Measurements from ENCODE around the gene CRPPA.
"Not testable (repeated sequence)": the region's sequence is repeated elsewhere in the genome, so short reads cannot be mapped to it uniquely, and the experiment has no call there.

Gene CRPPA

DNA sequence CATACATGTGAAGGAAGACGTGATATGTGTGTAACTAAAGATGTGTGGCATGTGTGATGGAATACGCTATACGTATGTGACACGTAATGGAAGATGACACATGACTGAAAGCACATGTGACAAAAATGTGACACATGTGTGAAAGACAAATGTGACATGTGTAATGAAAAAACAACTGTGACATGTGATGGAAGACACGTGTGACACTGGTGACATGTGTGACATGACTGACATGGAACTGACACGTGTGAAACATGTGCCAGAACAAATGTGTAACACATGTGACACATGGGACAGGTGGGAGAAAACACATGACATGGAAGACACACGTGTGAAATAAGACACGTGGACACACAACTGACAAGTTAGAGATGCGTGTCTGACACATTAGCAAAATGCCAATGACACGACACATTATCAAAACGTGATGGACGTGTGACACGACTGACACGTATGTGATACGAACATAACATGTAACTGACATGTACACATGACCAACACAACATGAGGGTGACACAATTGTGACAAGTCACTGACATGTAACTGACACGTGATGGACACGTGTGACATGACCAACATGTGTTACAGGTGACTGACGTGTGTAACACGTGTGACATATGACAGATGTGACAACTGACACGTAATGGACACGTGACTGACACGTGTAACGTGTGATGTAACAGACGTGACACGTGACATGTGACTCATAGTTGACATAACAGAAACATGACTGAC is 24.4 kb downstream of the CRPPA start:
- no peak for DNase-seq

DNA sequence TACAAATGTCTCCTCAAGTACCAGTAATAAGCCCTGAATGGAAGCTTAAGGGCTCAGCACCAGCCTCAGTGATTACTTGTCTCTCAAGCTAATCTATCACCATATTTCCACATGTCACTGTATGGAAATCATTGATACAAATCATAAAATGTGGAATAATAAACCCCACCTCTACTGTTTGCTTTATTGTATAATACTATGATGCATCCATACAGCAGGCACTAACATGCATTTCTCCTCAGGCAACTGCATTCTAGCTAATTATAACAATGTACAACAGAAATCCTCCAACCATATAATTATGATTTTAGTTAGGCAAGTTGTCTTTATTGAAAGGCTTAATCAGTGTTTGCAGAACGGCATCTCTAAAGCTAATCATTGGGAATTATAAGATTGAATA is 26.2 kb downstream of the CRPPA start:
- DNase-seq: no peak

DNA sequence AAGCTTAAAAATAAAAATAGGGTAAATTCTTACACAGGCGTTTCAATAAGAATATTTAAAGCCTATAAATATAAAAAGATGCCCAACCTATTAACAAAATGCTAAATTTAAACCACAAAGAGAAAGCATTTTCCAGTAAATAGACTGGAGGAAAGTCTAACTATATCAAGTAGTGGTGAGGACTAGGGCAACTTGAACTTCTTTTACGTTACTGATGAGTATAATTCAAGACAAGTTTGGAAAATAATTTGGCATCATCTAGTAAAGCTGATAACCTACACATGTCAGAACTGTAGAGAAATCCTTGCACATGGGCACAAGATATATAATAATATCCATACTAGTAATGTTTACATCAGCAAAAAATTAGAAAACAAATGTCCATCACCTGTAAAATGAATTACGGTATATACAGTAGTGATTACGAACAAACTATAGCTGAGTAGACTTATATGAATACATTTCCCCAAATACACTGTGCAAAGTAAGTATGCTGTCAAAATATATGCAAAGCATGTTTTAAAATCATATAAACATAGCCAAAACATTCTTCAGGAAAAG is 27.4 kb downstream of the CRPPA start:
- DNase-seq: no peak

DNA sequence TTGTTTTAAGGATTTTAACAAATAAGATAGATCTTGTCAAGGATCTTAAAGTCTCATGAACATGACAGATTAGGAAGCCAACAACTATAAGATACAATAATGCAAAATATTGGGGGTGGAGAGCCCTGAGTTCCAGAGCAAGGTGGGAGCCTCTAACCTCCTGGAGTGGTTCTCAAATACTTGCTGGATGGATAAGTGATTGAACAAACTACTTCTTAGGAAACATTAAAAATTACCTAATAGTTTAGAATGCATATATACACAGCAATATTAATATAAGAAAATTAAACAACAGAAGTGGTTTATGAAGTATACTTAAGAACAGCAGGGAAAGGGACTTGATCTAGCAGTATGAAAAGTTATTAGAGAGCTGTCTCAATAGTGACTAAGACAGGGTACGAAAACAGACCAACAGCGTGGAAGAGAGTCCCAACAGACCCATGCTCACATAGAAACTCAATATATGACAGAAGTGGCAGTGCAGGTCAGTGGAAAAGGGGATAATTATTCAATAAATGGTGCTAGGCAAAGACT is 28.3 kb downstream of the CRPPA start:
- DNase-seq: no peak

DNA sequence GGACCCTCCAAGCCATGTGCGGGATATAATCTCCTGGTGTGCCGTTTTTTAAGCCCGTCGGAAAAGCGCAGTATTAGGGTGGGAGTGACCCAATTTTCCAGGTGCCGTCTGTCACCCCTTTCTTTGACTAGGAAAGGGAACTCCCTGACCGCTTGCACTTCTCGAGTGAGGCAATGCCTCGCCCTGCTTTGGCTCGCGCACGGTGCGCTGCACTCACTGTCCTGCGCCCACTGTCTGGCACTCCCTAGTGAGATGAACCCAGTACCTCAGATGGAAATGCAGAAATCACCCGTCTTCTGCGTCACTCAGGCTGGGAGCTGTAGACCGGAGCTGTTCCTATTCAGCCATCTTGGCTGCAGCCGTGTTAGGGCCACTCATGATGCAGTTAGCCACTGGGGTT is 37.6 kb downstream of the CRPPA start:
- not testable (repeated sequence) for DNase-seq

DNA sequence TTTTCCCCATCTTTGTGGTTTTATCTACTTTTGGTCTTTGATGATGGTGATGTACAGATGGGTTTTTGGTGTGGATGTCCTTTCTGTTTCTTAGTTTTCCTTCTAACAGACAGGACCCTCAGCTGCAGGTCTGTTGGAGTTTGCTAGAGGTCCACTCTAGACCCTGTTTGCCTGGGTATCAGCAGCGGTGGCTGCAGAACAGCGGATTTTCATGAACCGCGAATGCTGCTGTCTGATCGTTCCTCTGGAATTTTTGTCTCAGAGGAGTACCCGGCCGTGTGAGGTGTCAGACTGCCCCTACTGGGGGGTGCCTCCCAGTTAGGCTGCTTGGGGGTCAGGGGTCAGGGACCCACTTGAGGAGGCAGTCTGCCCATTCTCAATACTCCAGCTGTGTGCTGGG is 38.2 kb downstream of the CRPPA start:
- not testable (repeated sequence) for DNase-seq
